HG03060 (cell line): ENCODE measurements around the gene TBC1D16.
"Not testable (repeated sequence)": the region's sequence is repeated elsewhere in the genome, so short reads cannot be mapped to it uniquely, and the experiment has no call there.

ENCODE experiments used
- ATAC-seq: cut with Tn5 transposase; IDR thresholded peaks from one replicate; pipeline ENCODE4 v1.9.1; 2021; ENCODE audit warnings: low read depth, moderate number of reproducible peaks; ENCODE audit not compliant: unreplicated experiment

Gene TBC1D16

GRCh38 chr17:80055597-80055996, 19.9 kb upstream of the TBC1D16 start:
- ATAC-seq = no peak

- no peak for ATAC-seq
Observed at GRCh38 chr17:80053102-80053501, 17.4 kb upstream of the TBC1D16 start.

GRCh38 chr17:80051681-80052080, 16.0 kb upstream of the TBC1D16 start:
- no peak for ATAC-seq

- no peak for ATAC-seq
Observed at GRCh38 chr17:80050706-80051105, 15.0 kb upstream of the TBC1D16 start.

- ATAC-seq = no peak
Observed at GRCh38 chr17:80049986-80050385, 14.3 kb upstream of the TBC1D16 start.

- ATAC-seq = no peak
Observed at GRCh38 chr17:80047176-80047575, 11.5 kb upstream of the TBC1D16 start.

- ATAC-seq = not testable (repeated sequence)
Observed at GRCh38 chr17:80046709-80047108, 11.0 kb upstream of the TBC1D16 start.

GRCh38 chr17:80045703-80046102, 10.0 kb upstream of the TBC1D16 start:
- ATAC-seq = no peak

GRCh38 chr17:80043963-80044362, 8.3 kb upstream of the TBC1D16 start:
- no peak for ATAC-seq

GRCh38 chr17:80036715-80037477, 1.2 kb upstream of the TBC1D16 start:
- no peak for ATAC-seq

- ATAC-seq = no peak
Observed at GRCh38 chr17:80035937-80036714, 454 bp upstream of the TBC1D16 start, which contains the start of gene CCDC40. TSS of gene CCDC40 (plus strand) at chr17:80036642. CDS start at chr17:80036663, 21 bp downstream.

GRCh38 chr17:80034791-80035686, 633 bp downstream of the TBC1D16 start:
- no peak for ATAC-seq

- no peak for ATAC-seq
Observed at GRCh38 chr17:80033840-80034239, 1.8 kb downstream of the TBC1D16 start.

- ATAC-seq = no peak
Observed at GRCh38 chr17:80032614-80033171, 3.0 kb downstream of the TBC1D16 start.

- no peak for ATAC-seq
Observed at GRCh38 chr17:80031691-80032430, 3.8 kb downstream of the TBC1D16 start.

GRCh38 chr17:80030730-80031410, 4.8 kb downstream of the TBC1D16 start:
- no peak for ATAC-seq

GRCh38 chr17:80029258-80029974, 6.3 kb downstream of the TBC1D16 start:
- ATAC-seq = no peak

GRCh38 chr17:80028030-80028429, 7.6 kb downstream of the TBC1D16 start:
- no peak for ATAC-seq

- no peak for ATAC-seq
Observed at GRCh38 chr17:80027043-80027435, 8.6 kb downstream of the TBC1D16 start.
